HepG2 (cell line): ENCODE data around the gene DLG2. TPM values are rescaled to one million over a fixed set of nuclear protein-coding genes. Genes with fewer than 3 reads are reported as not detected.

ENCODE experiments used
- ATAC-seq: fragments of 200-7000 bp; cut with Tn5 transposase; 3 replicates; pipeline ENCODE4 v1.9.1; 2020; ENCODE audit warnings: mild to moderate bottlenecking, moderate library complexity
- BruUV-seq: library from RNA; stranded (reverse); fragments of 400-500 nt; replicated peaks from 2 replicates; lab custom pipeline; 2021; lab: Mats Ljungman, UMichigan
- CTCF ChIA-PET: fragments of 300-600 bp; formaldehyde crosslinking; extraction: SDS; loops from one replicate; lab custom pipeline; 2021; ENCODE audit warnings: low total read pairs, inconsistent platforms, low intra/inter-chr PET ratio; lab: Yijun Ruan, JAX
- POLR2A ChIA-PET: fragments of 350-600 bp; sonication (Branson Sonifier 250); formaldehyde crosslinking; loops from one replicate; lab custom pipeline; 2020; ENCODE audit warnings: antibody characterized with exemption, inconsistent platforms; lab: Yijun Ruan, JAX
- DNase-seq: peaks from one replicate; pipeline ENCODE4 v3.0.0-alpha.2; 2015; ENCODE audit warnings: low spot score
- FAIRE-seq: peaks from 3 replicates; lab custom pipeline; 2011; peaks lifted over from hg19 to GRCh38; lab: Jason Lieb, UNC
- H2AFZ ChIP-seq: one replicate; pipeline ENCODE4 v1.6.1; 2011; ENCODE audit warnings: low read length, inconsistent platforms
- H3K27ac ChIP-seq: fragments of 300-600 bp; 3 replicates; pipeline ENCODE4 v1.8.0; 2011; ENCODE audit warnings: mixed run types, mild to moderate bottlenecking, mixed read lengths, low read length, inconsistent platforms; ENCODE audit not compliant: insufficient read depth; ENCODE audit errors: extremely low read length
- H3K27me3 ChIP-seq, 2 experiments: fragments of 200-600 bp in 1 of 2; 2 replicates in 1 of 2; 3 replicates in 1 of 2; pipeline versions ENCODE4 v1.6.0 to v1.8.0; 2011; ENCODE audit warnings: low read length in 2 of 2, mild to moderate bottlenecking in 2 of 2, moderate library complexity in 2 of 2, inconsistent platforms in 1 of 2; ENCODE audit not compliant: insufficient read depth in 2 of 2, control insufficient read depth in 1 of 2
- H3K36me3 ChIP-seq, 2 experiments: fragments of 200-600 bp in 1 of 2; replicated peaks in 1 of 2; 2 replicates in 1 of 2; 3 replicates in 1 of 2; pipeline versions ENCODE4 v1.5.1 to v1.8.0; 2011; ENCODE audit warnings: low read length in 2 of 2, inconsistent platforms in 1 of 2; ENCODE audit not compliant: insufficient read depth in 2 of 2, control insufficient read depth in 1 of 2
- H3K4me1 ChIP-seq: 2 replicates; pipeline ENCODE4 v1.5.1; 2012; ENCODE audit warnings: low read length, inconsistent platforms; ENCODE audit not compliant: insufficient read depth
- H3K4me2 ChIP-seq: 2 replicates; pipeline ENCODE4 v1.6.0; 2011; ENCODE audit warnings: low read depth, low read length, inconsistent platforms
- H3K4me3 ChIP-seq, 3 experiments: fragments of 200-600 bp in 1 of 3; sonication (generic), shearing (Covaris generic) in 1 of 3; replicated peaks in 1 of 3; 2 replicates each; pipeline ENCODE4 v1.5.1; 2011 to 2016; ENCODE audit warnings: low read length in 3 of 3, inconsistent platforms in 2 of 3, low read depth in 2 of 3, mild to moderate bottlenecking in 2 of 3, control low read depth in 1 of 3, mixed read lengths in 1 of 3; ENCODE audit not compliant: insufficient read depth in 1 of 3
- H3K79me2 ChIP-seq: one replicate; pipeline ENCODE4 v1.6.1; 2011; ENCODE audit warnings: low read length, inconsistent platforms; ENCODE audit not compliant: insufficient read depth
- H3K9ac ChIP-seq: 2 replicates; pipeline ENCODE4 v1.6.0; 2011; ENCODE audit warnings: mild to moderate bottlenecking, low read depth, low read length, inconsistent platforms; ENCODE audit not compliant: insufficient read depth
- H3K9me3 ChIP-seq: 2 replicates; pipeline ENCODE4 v1.5.1; 2012; ENCODE audit warnings: mild to moderate bottlenecking, low read length
- H4K20me1 ChIP-seq: 2 replicates; pipeline ENCODE4 v1.6.0; 2011; ENCODE audit warnings: inconsistent platforms, mild to moderate bottlenecking, low read length, moderate library complexity; ENCODE audit not compliant: insufficient read depth
- CREB3 ChIP-seq: sonication (generic); formaldehyde crosslinking; IDR thresholded peaks from 2 replicates; pipeline ENCODE4 v1.5.0; 2020; ENCODE audit warnings: missing genetic modification reagents
- FLYWCH1 ChIP-seq: sonication (generic); formaldehyde crosslinking; IDR thresholded peaks from 2 replicates; pipeline ENCODE4 v1.8.1; 2023; ENCODE audit warnings: mild to moderate bottlenecking, missing genetic modification reagents
- IKZF1 ChIP-seq: fragments of 450-650 bp; IDR thresholded peaks from 2 replicates; pipeline ENCODE4 v1.7.1; 2016
- IRF9 ChIP-seq: sonication (generic); formaldehyde crosslinking; IDR thresholded peaks from 2 replicates; pipeline ENCODE4 v1.8.0; 2022; ENCODE audit warnings: missing genetic modification reagents, mild to moderate bottlenecking, borderline replicate concordance
- KDM4B ChIP-seq: sonication (generic); formaldehyde crosslinking; IDR thresholded peaks from 2 replicates; pipeline ENCODE4 v1.4.0; 2020; ENCODE audit warnings: missing genetic modification reagents
- SMAD3 ChIP-seq: sonication (generic); formaldehyde crosslinking; IDR thresholded peaks from 2 replicates; pipeline ENCODE4 v1.4.0; 2020; ENCODE audit warnings: missing genetic modification reagents
- ZBTB20 ChIP-seq: sonication (generic); formaldehyde crosslinking; IDR thresholded peaks from 2 replicates; pipeline ENCODE4 v1.8.1; 2023; ENCODE audit warnings: missing genetic modification reagents, low read depth, mild to moderate bottlenecking, borderline replicate concordance
- ZNF605 ChIP-seq: sonication (generic); formaldehyde crosslinking; IDR thresholded peaks from 2 replicates; pipeline ENCODE4 v1.8.0; 2022; ENCODE audit warnings: mild to moderate bottlenecking, missing genetic modification reagents
- ZNF83 ChIP-seq: sonication (generic); formaldehyde crosslinking; IDR thresholded peaks from 2 replicates; pipeline ENCODE4 v1.4.0; 2020; ENCODE audit warnings: missing genetic modification reagents, mild to moderate bottlenecking, borderline replicate concordance
- WGBS: methylation state at CpG from one replicate; pipeline ENCODE4 v1.1.6; 2017; ENCODE audit warnings: low lambda C conversion rate; 5-methylcytosine and 5-hydroxymethylcytosine counted together
- in situ Hi-C: cut with HindIII; loops from 2 replicates; pipeline ENCODE4 v1.10.0; 2017; ENCODE audit warnings: low pct_unique_long_range_greater_than_20kb; ENCODE audit not compliant: extremely low pct_ligation_motif_present
- intact Hi-C: fragments of 100-400 bp; cut with micrococcal nuclease; formaldehyde crosslinking; loops from one replicate; pipeline ENCODE4 v1.10.0; 2022; ENCODE audit not compliant: unreplicated experiment
- polyA plus RNA-seq, 8 experiments: library from polyadenylated mRNA; depleted of rRNA in 3 of 8; stranded (reverse) in 7 of 8; unstranded in 1 of 8; fragments of >200 nt; fragmentation: Illumina TruSeq in 4 of 8; extraction: Trizol in 4 of 8; gene quantifications; 2 replicates each; pipeline versions ENCODE4 v1.2.1 to v1.2.3, GENCODE V29; 2011 to 2016; ENCODE audit warnings: low read depth in 4 of 8, missing spikeins in 1 of 8, mixed read lengths in 1 of 8; ENCODE audit not compliant: insufficient read depth in 1 of 8
- total RNA-seq, 5 experiments: library from RNA; depleted of rRNA; stranded (reverse); fragments of >200 nt; fragmentation: Illumina TruSeq; extraction: Trizol; gene quantifications; 2 replicates each; pipeline ENCODE4 v1.2.3, GENCODE V29; 2016; ENCODE audit warnings: low read depth in 1 of 5
- TF ChIP-seq, protein P1 (sequence below): sonication (generic); formaldehyde crosslinking; IDR thresholded peaks from 2 replicates; pipeline ENCODE4 v1.4.0; 2020; ENCODE audit warnings: missing genetic modification reagents, borderline replicate concordance
- TF ChIP-seq, protein P2 (sequence below): sonication (generic); formaldehyde crosslinking; IDR thresholded peaks from 2 replicates; pipeline ENCODE4 v1.4.0; 2020; ENCODE audit warnings: missing genetic modification reagents
- TF ChIP-seq, protein P3 (sequence below): sonication (generic); formaldehyde crosslinking; IDR thresholded peaks from 2 replicates; pipeline ENCODE4 v1.9.0; 2021; ENCODE audit warnings: mild to moderate bottlenecking, missing genetic modification reagents

Gene DLG2
- total and polyA plus RNA-seq, 2 of the 13 experiments (the other 11 are each of a cell fraction or from before 2014, with no cell fraction given) = 0.46 to 1.0 TPM

GRCh38 chr11:84720706-84721402 is 906.3 kb downstream of the DLG2 start:
- intact Hi-C loops = no loop called here
- CTCF ChIA-PET = no interaction called here
- no peak overlapping the region for H3K9ac ChIP-seq
- H2AFZ ChIP-seq = no peak overlapping the region
- no peaks in the 10 kb centered on the region for H3K79me2 ChIP-seq
- H3K4me2 ChIP-seq = no peak overlapping the region
- no peaks in the 10 kb centered on the region for H4K20me1 ChIP-seq
- DNase-seq (no peak), ATAC-seq (no peak), FAIRE-seq (no peak)
- H3K9me3 ChIP-seq = no peaks in the 10 kb centered on the region
- H3K36me3 ChIP-seq = no peaks in the 10 kb centered on the region
- no peak overlapping the region for H3K27ac ChIP-seq
- POLR2A ChIA-PET = no interaction called here
- H3K4me3 ChIP-seq = no peak overlapping the region
- 21% methylated on average over 7 of the region's 29 CpGs for WGBS
- H3K4me1 ChIP-seq = no peaks in the 10 kb centered on the region
- in situ Hi-C loops = no loop called here
- peaks cover 0 to 5% of the 10 kb centered on the region in 2 experiments; a peak in 1 of 5 replicates for H3K27me3 ChIP-seq
- BruUV-seq = no TSS peak
- TF ChIP-seq, protein P1, sequence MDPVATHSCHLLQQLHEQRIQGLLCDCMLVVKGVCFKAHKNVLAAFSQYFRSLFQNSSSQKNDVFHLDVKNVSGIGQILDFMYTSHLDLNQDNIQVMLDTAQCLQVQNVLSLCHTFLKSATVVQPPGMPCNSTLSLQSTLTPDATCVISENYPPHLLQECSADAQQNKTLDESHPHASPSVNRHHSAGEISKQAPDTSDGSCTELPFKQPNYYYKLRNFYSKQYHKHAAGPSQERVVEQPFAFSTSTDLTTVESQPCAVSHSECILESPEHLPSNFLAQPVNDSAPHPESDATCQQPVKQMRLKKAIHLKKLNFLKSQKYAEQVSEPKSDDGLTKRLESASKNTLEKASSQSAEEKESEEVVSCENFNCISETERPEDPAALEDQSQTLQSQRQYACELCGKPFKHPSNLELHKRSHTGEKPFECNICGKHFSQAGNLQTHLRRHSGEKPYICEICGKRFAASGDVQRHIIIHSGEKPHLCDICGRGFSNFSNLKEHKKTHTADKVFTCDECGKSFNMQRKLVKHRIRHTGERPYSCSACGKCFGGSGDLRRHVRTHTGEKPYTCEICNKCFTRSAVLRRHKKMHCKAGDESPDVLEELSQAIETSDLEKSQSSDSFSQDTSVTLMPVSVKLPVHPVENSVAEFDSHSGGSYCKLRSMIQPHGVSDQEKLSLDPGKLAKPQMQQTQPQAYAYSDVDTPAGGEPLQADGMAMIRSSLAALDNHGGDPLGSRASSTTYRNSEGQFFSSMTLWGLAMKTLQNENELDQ (CRISPR knock-in tag) = no peak
- TF ChIP-seq ZBTB20 (no peak), IRF9 (CRISPR knock-in tag) (no peak), SMAD3 (no peak), ZNF83 (no peak), KDM4B (no peak), IKZF1 (no peak), ZNF605 (CRISPR knock-in tag) (no peak), FLYWCH1 (CRISPR knock-in tag) (no peak), CREB3 (no peak)
- TF ChIP-seq, protein P2, sequence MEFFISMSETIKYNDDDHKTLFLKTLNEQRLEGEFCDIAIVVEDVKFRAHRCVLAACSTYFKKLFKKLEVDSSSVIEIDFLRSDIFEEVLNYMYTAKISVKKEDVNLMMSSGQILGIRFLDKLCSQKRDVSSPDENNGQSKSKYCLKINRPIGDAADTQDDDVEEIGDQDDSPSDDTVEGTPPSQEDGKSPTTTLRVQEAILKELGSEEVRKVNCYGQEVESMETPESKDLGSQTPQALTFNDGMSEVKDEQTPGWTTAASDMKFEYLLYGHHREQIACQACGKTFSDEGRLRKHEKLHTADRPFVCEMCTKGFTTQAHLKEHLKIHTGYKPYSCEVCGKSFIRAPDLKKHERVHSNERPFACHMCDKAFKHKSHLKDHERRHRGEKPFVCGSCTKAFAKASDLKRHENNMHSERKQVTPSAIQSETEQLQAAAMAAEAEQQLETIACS (CRISPR knock-in tag) = no peak
- TF ChIP-seq, protein P3, sequence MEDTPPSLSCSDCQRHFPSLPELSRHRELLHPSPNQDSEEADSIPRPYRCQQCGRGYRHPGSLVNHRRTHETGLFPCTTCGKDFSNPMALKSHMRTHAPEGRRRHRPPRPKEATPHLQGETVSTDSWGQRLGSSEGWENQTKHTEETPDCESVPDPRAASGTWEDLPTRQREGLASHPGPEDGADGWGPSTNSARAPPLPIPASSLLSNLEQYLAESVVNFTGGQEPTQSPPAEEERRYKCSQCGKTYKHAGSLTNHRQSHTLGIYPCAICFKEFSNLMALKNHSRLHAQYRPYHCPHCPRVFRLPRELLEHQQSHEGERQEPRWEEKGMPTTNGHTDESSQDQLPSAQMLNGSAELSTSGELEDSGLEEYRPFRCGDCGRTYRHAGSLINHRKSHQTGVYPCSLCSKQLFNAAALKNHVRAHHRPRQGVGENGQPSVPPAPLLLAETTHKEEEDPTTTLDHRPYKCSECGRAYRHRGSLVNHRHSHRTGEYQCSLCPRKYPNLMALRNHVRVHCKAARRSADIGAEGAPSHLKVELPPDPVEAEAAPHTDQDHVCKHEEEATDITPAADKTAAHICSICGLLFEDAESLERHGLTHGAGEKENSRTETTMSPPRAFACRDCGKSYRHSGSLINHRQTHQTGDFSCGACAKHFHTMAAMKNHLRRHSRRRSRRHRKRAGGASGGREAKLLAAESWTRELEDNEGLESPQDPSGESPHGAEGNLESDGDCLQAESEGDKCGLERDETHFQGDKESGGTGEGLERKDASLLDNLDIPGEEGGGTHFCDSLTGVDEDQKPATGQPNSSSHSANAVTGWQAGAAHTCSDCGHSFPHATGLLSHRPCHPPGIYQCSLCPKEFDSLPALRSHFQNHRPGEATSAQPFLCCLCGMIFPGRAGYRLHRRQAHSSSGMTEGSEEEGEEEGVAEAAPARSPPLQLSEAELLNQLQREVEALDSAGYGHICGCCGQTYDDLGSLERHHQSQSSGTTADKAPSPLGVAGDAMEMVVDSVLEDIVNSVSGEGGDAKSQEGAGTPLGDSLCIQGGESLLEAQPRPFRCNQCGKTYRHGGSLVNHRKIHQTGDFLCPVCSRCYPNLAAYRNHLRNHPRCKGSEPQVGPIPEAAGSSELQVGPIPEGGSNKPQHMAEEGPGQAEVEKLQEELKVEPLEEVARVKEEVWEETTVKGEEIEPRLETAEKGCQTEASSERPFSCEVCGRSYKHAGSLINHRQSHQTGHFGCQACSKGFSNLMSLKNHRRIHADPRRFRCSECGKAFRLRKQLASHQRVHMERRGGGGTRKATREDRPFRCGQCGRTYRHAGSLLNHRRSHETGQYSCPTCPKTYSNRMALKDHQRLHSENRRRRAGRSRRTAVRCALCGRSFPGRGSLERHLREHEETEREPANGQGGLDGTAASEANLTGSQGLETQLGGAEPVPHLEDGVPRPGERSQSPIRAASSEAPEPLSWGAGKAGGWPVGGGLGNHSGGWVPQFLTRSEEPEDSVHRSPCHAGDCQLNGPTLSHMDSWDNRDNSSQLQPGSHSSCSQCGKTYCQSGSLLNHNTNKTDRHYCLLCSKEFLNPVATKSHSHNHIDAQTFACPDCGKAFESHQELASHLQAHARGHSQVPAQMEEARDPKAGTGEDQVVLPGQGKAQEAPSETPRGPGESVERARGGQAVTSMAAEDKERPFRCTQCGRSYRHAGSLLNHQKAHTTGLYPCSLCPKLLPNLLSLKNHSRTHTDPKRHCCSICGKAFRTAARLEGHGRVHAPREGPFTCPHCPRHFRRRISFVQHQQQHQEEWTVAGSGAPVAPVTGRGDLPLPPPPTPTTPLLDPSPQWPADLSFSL = no peak
